Testis (tissue), 2 donors: ENCODE measurements around the gene TNFRSF4.

Experiments used
- POLR2A ChIP-seq: fragments of 450-650 bp; IDR thresholded peaks from one replicate; pipeline ENCODE4 v1.6.1; 2017; ENCODE audit warnings: antibody characterized with exemption, mild to moderate bottlenecking, moderate library complexity
- TF ChIP-seq, protein P1 (sequence below), 3 experiments: fragments of 450-650 bp in 2 of 3; fragments of 200-600 bp in 1 of 3; sonication (generic) in 1 of 3; IDR thresholded peaks; one replicate each; pipeline ENCODE4 v1.5.1; 2016 to 2019; ENCODE audit warnings: antibody characterized with exemption in 3 of 3, mild to moderate bottlenecking in 2 of 3, moderate library complexity in 1 of 3

DNA sequence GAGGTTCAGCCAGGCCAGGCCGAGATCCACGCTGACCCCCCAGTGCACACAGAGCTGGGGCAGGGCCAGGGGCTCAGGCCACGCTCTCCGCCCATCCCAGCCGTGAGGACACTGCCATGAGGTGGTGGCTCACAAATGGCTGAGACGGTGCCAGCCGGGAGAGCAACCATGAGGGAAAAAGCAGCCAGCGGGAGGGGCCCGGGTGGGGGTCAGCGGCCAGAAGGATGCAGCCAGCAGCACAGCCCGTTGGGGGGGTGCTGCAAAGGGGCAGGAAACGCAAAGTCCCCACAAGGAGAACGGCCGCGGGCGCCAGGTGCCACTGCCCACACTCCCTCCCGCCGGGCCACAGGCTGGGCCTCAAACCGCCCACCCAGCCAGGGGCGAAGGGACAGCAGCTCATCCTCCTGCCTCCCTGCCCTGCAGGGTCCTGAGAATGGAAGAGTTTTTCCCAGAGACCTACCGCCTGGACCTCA, 32.0 kb downstream of the TNFRSF4 start:
- TF ChIP-seq, protein P1, sequence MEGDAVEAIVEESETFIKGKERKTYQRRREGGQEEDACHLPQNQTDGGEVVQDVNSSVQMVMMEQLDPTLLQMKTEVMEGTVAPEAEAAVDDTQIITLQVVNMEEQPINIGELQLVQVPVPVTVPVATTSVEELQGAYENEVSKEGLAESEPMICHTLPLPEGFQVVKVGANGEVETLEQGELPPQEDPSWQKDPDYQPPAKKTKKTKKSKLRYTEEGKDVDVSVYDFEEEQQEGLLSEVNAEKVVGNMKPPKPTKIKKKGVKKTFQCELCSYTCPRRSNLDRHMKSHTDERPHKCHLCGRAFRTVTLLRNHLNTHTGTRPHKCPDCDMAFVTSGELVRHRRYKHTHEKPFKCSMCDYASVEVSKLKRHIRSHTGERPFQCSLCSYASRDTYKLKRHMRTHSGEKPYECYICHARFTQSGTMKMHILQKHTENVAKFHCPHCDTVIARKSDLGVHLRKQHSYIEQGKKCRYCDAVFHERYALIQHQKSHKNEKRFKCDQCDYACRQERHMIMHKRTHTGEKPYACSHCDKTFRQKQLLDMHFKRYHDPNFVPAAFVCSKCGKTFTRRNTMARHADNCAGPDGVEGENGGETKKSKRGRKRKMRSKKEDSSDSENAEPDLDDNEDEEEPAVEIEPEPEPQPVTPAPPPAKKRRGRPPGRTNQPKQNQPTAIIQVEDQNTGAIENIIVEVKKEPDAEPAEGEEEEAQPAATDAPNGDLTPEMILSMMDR (IDR thresholded peaks at IDR 0.05), result no peak
- no peak for TF ChIP-seq POLR2A
